ENCODE results near the gene HDAC4.

HDAC4 gene

DNA sequence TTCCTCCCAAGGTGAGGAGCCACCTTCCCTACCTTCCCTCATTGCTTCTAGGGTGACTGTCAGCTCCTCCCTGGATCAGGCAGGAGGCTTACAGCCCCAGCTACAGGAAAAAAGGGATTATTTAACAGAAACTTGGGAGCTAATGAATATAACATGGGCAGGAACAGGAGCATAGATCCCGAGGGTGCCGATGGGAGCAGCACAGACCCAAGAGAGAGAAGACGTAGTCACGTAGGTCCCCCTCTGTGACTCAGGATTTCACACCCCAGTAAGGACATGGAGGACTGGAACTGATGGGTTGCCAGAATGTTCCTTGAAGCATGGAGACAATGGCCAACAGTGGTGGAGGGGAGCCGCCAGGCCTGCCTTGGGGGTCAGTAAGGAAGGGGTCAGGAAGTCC lies 10.3 kb upstream of the HDAC4 start:
- Histone ChIP-seq H3K36me3 (ENCODE audit: control insufficient read depth in 1 of 2, insufficient read depth in 2 of 2, low read length in 2 of 2) (no peaks in the 10 kb centered on the region), H3K27me3 (ENCODE audit: control insufficient read depth in 1 of 2, insufficient read depth in 2 of 2, low read length in 2 of 2) (no peaks in the 10 kb centered on the region), H3K9ac (ENCODE audit: low read depth in 1 of 2, low read length in 2 of 2) (no peak overlapping the region), H3K4me3 (ENCODE audit: low read depth in 1 of 2, low read length in 2 of 2) (no peak overlapping the region), H3K4me1 (ENCODE audit: control insufficient read depth in 1 of 2, insufficient read depth in 2 of 2, low read length in 2 of 2) (peaks cover 0 to 10% of the 10 kb centered on the region in 2 donors), H3K27ac (ENCODE audit: low read depth, low read length) (no peak overlapping the region), H3K9me3 (ENCODE audit: control insufficient read depth in 1 of 2, low read length in 2 of 2) (peaks cover 3 to 6% of the 10 kb centered on the region in 2 donors)

DNA sequence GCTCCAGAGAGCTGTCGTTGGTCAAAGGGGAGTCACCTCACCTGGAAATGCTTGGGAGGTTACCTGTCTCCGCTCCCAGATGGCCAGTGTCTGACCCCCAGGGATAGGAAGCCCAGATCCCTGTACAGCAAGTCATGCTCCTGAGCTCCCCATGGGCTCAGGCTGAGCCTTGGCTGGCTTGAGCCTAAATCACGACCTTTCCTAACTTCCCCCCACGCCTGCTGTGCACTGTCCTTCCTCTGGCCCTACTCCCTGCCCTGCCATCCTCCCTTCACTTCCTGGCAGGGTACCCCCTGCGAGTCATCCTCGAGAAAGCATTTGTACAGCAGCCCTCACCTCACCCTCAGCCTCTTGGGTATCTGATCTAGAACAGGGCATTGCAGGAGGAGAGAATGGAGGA lies 9.2 kb upstream of the HDAC4 start:
- Histone ChIP-seq H3K9ac (ENCODE audit: low read depth in 1 of 2, low read length in 2 of 2) (no peak overlapping the region), H3K9me3 (ENCODE audit: control insufficient read depth in 1 of 2, low read length in 2 of 2) (peaks cover 3 to 6% of the 10 kb centered on the region in 2 donors), H3K27me3 (ENCODE audit: control insufficient read depth in 1 of 2, insufficient read depth in 2 of 2, low read length in 2 of 2) (no peaks in the 10 kb centered on the region), H3K4me3 (ENCODE audit: low read depth in 1 of 2, low read length in 2 of 2) (no peak overlapping the region), H3K27ac (ENCODE audit: low read depth, low read length) (no peak overlapping the region), H3K4me1 (ENCODE audit: control insufficient read depth in 1 of 2, insufficient read depth in 2 of 2, low read length in 2 of 2) (peaks cover 0 to 10% of the 10 kb centered on the region in 2 donors), H3K36me3 (ENCODE audit: control insufficient read depth in 1 of 2, insufficient read depth in 2 of 2, low read length in 2 of 2) (no peaks in the 10 kb centered on the region)

DNA sequence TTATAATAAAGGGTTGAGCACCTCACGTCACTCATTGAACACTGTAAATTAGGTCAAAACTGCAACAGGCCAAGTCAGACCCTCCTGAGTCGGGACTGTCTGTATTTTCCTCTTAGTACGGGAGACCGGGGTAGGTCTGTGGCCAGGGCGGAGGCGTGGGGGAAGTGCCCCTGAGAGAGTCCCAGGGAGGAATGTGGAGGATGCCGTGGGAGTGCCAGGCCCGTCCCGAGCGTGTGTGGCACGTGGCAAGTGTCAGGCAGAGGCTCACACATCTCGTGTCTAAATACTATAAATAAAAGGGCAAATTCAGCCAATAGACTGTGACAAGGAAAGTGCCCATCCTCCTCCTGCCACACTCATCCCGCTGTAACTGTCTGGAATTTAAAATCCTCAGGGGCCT lies 6.3 kb upstream of the HDAC4 start:
- Histone ChIP-seq H3K36me3 (ENCODE audit: control insufficient read depth in 1 of 2, insufficient read depth in 2 of 2, low read length in 2 of 2) (no peaks in the 10 kb centered on the region), H3K4me3 (ENCODE audit: low read depth in 1 of 2, low read length in 2 of 2) (no peak overlapping the region), H3K9ac (ENCODE audit: low read depth in 1 of 2, low read length in 2 of 2) (no peak overlapping the region), H3K9me3 (ENCODE audit: control insufficient read depth in 1 of 2, low read length in 2 of 2) (peaks cover 0 to 3% of the 10 kb centered on the region in 2 donors), H3K27me3 (ENCODE audit: control insufficient read depth in 1 of 2, insufficient read depth in 2 of 2, low read length in 2 of 2) (no peaks in the 10 kb centered on the region), H3K27ac (ENCODE audit: low read depth, low read length) (no peak overlapping the region), H3K4me1 (ENCODE audit: control insufficient read depth in 1 of 2, insufficient read depth in 2 of 2, low read length in 2 of 2) (peaks cover 0 to 10% of the 10 kb centered on the region in 2 donors)

DNA sequence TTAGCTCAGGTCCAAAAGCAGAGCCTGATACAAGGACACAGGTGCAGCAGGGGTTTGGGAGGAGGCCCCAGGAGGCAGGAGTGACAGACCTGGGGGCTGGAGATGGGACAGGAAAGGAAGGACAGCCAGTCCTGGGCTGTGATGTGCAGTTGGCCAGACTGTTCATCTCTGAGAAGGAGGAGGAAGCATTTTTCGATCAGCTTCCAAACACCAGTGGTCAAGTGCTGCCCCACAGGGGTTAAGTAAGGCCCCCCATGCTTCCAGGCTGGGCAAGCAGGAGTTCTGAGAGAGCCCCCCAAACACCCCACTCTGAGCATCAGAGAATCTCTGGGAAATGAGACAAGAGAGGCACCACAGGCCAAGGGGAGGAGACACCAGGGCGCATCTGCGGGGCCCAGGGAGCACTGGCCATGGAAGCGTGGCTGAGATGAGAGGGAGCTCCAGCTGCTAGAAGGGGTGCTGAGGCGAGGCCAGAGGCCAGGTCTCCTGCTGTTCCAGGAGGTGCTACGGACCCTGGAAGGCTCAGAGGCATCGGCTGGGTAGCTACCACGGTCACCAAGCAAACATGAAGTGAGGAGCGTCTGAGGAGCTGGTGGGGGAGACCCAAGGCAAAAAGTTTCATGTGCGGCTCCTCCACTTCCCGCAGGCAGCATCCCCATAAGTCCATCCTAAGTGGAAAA lies 5.6 kb upstream of the HDAC4 start:
- no peak overlapping the region for H3K27ac ChIP-seq (ENCODE audit: low read depth, low read length)
- no peaks in the 10 kb centered on the region for H3K9me3 ChIP-seq (ENCODE audit: control insufficient read depth in 1 of 2, low read length in 2 of 2)
- H3K4me3 ChIP-seq (ENCODE audit: low read depth in 1 of 2, low read length in 2 of 2) = no peak overlapping the region
- peaks cover 0 to 5% of the 10 kb centered on the region in 2 donors for H3K4me1 ChIP-seq (ENCODE audit: control insufficient read depth in 1 of 2, insufficient read depth in 2 of 2, low read length in 2 of 2)
- H3K36me3 ChIP-seq (ENCODE audit: control insufficient read depth in 1 of 2, insufficient read depth in 2 of 2, low read length in 2 of 2) = no peaks in the 10 kb centered on the region
- no peak overlapping the region for H3K9ac ChIP-seq (ENCODE audit: low read depth in 1 of 2, low read length in 2 of 2)
- H3K27me3 ChIP-seq (ENCODE audit: control insufficient read depth in 1 of 2, insufficient read depth in 2 of 2, low read length in 2 of 2) = no peaks in the 10 kb centered on the region

DNA sequence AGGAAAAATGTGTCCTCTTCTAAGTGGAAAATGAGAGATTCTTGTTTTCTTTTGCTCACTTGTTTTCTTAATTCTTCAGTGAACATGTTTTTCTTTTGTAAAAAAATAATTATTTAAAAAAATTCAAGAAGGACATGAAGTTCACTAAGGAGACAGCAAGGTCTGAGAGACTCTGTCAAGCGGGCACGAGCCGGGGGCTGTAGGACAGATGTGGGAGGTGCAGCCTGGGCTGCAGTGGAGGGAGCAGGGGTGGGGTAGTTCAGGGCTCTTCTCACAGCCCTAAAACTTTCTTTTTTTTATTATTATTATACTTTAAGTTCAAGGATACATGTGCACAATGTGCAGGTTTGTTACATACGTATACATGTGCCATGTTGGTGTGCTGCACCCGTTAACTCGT lies 4.3 kb upstream of the HDAC4 start:
- Histone ChIP-seq H3K4me3 (ENCODE audit: low read depth in 1 of 2, low read length in 2 of 2) (no peak overlapping the region), H3K9ac (ENCODE audit: low read depth in 1 of 2, low read length in 2 of 2) (no peak overlapping the region), H3K27ac (ENCODE audit: low read depth, low read length) (no peak overlapping the region), H3K9me3 (ENCODE audit: control insufficient read depth in 1 of 2, low read length in 2 of 2) (no peaks in the 10 kb centered on the region), H3K36me3 (ENCODE audit: control insufficient read depth in 1 of 2, insufficient read depth in 2 of 2, low read length in 2 of 2) (no peaks in the 10 kb centered on the region), H3K4me1 (ENCODE audit: control insufficient read depth in 1 of 2, insufficient read depth in 2 of 2, low read length in 2 of 2) (no peaks in the 10 kb centered on the region), H3K27me3 (ENCODE audit: control insufficient read depth in 1 of 2, insufficient read depth in 2 of 2, low read length in 2 of 2) (no peaks in the 10 kb centered on the region)

- Histone ChIP-seq H3K36me3 (ENCODE audit: control insufficient read depth in 1 of 2, insufficient read depth in 2 of 2, low read length in 2 of 2) (no peaks in the 10 kb centered on the region), H3K4me1 (ENCODE audit: control insufficient read depth in 1 of 2, insufficient read depth in 2 of 2, low read length in 2 of 2) (peaks cover 0 to 12% of the 10 kb centered on the region in 2 donors), H3K27me3 (ENCODE audit: control insufficient read depth in 1 of 2, insufficient read depth in 2 of 2, low read length in 2 of 2) (no peaks in the 10 kb centered on the region), H3K9ac (ENCODE audit: low read depth in 1 of 2, low read length in 2 of 2) (peak overlapping the region in 1 of 2 donors; percentile 94), H3K9me3 (ENCODE audit: control insufficient read depth in 1 of 2, low read length in 2 of 2) (no peaks in the 10 kb centered on the region), H3K4me3 (ENCODE audit: low read depth in 1 of 2, low read length in 2 of 2) (peak overlapping the region in 1 of 2 donors; percentile 92), H3K27ac (ENCODE audit: low read depth, low read length) (no peak overlapping the region)
These were observed 1.8 kb upstream of the HDAC4 start for GRCh38 chr2:239402666-239403065.

- Histone ChIP-seq H3K9me3 (ENCODE audit: control insufficient read depth in 1 of 2, low read length in 2 of 2) (no peaks in the 10 kb centered on the region), H3K27ac (ENCODE audit: low read depth, low read length) (peak overlapping the region; percentile 100), H3K9ac (ENCODE audit: low read depth in 1 of 2, low read length in 2 of 2) (peak overlapping the region; percentile 94 to 100), H3K36me3 (ENCODE audit: control insufficient read depth in 1 of 2, insufficient read depth in 2 of 2, low read length in 2 of 2) (no peaks in the 10 kb centered on the region), H3K4me1 (ENCODE audit: control insufficient read depth in 1 of 2, insufficient read depth in 2 of 2, low read length in 2 of 2) (peaks cover 0 to 12% of the 10 kb centered on the region in 2 donors), H3K4me3 (ENCODE audit: low read depth in 1 of 2, low read length in 2 of 2) (peak overlapping the region; percentile 87 to 92), H3K27me3 (ENCODE audit: control insufficient read depth in 1 of 2, insufficient read depth in 2 of 2, low read length in 2 of 2) (no peaks in the 10 kb centered on the region)
These were observed 1.0 kb upstream of the HDAC4 start for GRCh38 chr2:239401881-239402233.

- Histone ChIP-seq H3K4me3 (ENCODE audit: low read depth in 1 of 2, low read length in 2 of 2) (peak overlapping the region; percentile 87 to 92), H3K9me3 (ENCODE audit: control insufficient read depth in 1 of 2, low read length in 2 of 2) (no peaks in the 10 kb centered on the region), H3K27ac (ENCODE audit: low read depth, low read length) (peak overlapping the region; percentile 100), H3K27me3 (ENCODE audit: control insufficient read depth in 1 of 2, insufficient read depth in 2 of 2, low read length in 2 of 2) (no peaks in the 10 kb centered on the region), H3K4me1 (ENCODE audit: control insufficient read depth in 1 of 2, insufficient read depth in 2 of 2, low read length in 2 of 2) (peaks cover 0 to 12% of the 10 kb centered on the region in 2 donors), H3K9ac (ENCODE audit: low read depth in 1 of 2, low read length in 2 of 2) (peak overlapping the region; percentile 94 to 100), H3K36me3 (ENCODE audit: control insufficient read depth in 1 of 2, insufficient read depth in 2 of 2, low read length in 2 of 2) (no peaks in the 10 kb centered on the region)
These were observed 454 bp upstream of the HDAC4 start for GRCh38 chr2:239401067-239401880.

GRCh38 chr2:239399921-239400595 lies 762 bp downstream of the HDAC4 start:
- no peaks in the 10 kb centered on the region for H3K36me3 ChIP-seq (ENCODE audit: control insufficient read depth in 1 of 2, insufficient read depth in 2 of 2, low read length in 2 of 2)
- peak overlapping the region; percentile 53 to 54 for H3K9ac ChIP-seq (ENCODE audit: low read depth in 1 of 2, low read length in 2 of 2)
- no peaks in the 10 kb centered on the region for H3K27me3 ChIP-seq (ENCODE audit: control insufficient read depth in 1 of 2, insufficient read depth in 2 of 2, low read length in 2 of 2)
- peak overlapping the region; percentile 66 to 70 for H3K4me3 ChIP-seq (ENCODE audit: low read depth in 1 of 2, low read length in 2 of 2)
- H3K27ac ChIP-seq (ENCODE audit: low read depth, low read length) = no peak overlapping the region
- peaks cover 0 to 12% of the 10 kb centered on the region in 2 donors for H3K4me1 ChIP-seq (ENCODE audit: control insufficient read depth in 1 of 2, insufficient read depth in 2 of 2, low read length in 2 of 2)
- H3K9me3 ChIP-seq (ENCODE audit: control insufficient read depth in 1 of 2, low read length in 2 of 2) = no peaks in the 10 kb centered on the region

DNA sequence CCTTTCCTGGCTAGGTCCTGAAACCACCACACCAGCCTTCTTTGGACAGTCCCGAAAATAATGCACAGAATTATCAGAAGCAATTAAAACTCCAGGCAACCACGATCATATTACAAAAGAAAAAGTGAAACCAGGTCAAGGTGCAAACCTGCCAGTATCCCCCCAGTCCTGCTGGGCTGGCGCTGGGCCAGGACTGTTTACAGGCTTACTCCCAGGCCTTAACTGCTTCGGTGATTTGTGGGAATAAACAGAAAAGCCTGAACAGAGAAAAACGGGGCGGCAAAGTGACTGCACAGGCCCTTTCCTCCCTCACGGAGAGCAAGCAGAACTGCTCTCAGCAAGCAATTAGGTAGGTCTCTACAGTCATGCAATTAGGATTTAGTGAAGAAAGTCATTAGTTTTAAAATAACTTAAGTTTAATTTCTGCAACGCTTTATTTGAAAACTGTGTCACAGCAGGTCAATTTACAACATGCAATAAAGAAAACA lies 1.3 kb downstream of the HDAC4 start:
- H3K4me1 ChIP-seq (ENCODE audit: control insufficient read depth in 1 of 2, insufficient read depth in 2 of 2, low read length in 2 of 2) = peaks cover 0 to 12% of the 10 kb centered on the region in 2 donors
- peak overlapping the region; percentile 66 to 70 for H3K4me3 ChIP-seq (ENCODE audit: low read depth in 1 of 2, low read length in 2 of 2)
- peak overlapping the region; percentile 53 to 54 for H3K9ac ChIP-seq (ENCODE audit: low read depth in 1 of 2, low read length in 2 of 2)
- H3K36me3 ChIP-seq (ENCODE audit: control insufficient read depth in 1 of 2, insufficient read depth in 2 of 2, low read length in 2 of 2) = no peaks in the 10 kb centered on the region
- no peaks in the 10 kb centered on the region for H3K27me3 ChIP-seq (ENCODE audit: control insufficient read depth in 1 of 2, insufficient read depth in 2 of 2, low read length in 2 of 2)
- no peak overlapping the region for H3K27ac ChIP-seq (ENCODE audit: low read depth, low read length)
- H3K9me3 ChIP-seq (ENCODE audit: control insufficient read depth in 1 of 2, low read length in 2 of 2) = no peaks in the 10 kb centered on the region
